Measurements from ENCODE around the gene SNU13. TPM values are rescaled to one million over a fixed set of nuclear protein-coding genes. Genes with fewer than 3 reads are reported as not detected.
"Not testable (repeated sequence)": the region's sequence is repeated elsewhere in the genome, so short reads cannot be mapped to it uniquely, and the experiment has no call there.

Gene SNU13
- total RNA-seq, 1 donor from 2014 or later = 157 TPM

DNA sequence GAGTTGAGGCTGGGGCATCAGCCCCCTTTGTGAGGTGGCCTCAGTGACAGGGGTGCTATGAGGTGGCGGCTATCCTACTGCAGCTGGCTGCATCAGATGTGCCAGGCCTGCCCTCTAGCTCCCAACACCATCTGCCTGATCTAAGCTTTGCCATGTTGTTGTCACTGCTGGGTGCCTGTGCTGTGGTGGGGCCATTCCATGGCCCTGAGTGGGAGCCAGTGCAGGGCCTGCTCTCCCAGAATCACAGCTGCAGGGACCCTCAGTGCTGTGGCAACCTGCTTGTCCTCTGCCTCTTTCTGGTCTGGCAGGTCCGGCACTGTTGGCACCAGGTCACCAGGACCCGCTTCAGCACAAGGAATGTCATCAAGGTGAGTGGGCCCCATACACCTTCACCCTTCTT lies 1.8 kb upstream of the SNU13 start:
- Mint-ChIP-seq H3K9me3 (no peaks in the 10 kb centered on the region), H3K36me3 (ENCODE audit: low read depth) (peaks cover 9% of the 10 kb centered on the region), H3K27me3 (no peaks in the 10 kb centered on the region), H3K27ac (peak overlapping the region; percentile 96), H3K4me3 (peak overlapping the region; percentile 52), H3K4me1 (peaks cover 25% of the 10 kb centered on the region)
- intact Hi-C loops (cut with micrococcal nuclease) = no loop called here
- POLR2A ChIA-PET = interaction anchor here (0.6 to 0.7 kb wide), 2 partner anchors 23 to 251 kb away, joined by 3 to 7 read pairs; no protein-coding TSS in a partner anchor
- ATAC-seq (ENCODE audit: low read depth) = no peak
- CTCF ChIA-PET = no interaction called here
- no peak for DNase-seq
- TF ChIP-seq, protein P1, sequence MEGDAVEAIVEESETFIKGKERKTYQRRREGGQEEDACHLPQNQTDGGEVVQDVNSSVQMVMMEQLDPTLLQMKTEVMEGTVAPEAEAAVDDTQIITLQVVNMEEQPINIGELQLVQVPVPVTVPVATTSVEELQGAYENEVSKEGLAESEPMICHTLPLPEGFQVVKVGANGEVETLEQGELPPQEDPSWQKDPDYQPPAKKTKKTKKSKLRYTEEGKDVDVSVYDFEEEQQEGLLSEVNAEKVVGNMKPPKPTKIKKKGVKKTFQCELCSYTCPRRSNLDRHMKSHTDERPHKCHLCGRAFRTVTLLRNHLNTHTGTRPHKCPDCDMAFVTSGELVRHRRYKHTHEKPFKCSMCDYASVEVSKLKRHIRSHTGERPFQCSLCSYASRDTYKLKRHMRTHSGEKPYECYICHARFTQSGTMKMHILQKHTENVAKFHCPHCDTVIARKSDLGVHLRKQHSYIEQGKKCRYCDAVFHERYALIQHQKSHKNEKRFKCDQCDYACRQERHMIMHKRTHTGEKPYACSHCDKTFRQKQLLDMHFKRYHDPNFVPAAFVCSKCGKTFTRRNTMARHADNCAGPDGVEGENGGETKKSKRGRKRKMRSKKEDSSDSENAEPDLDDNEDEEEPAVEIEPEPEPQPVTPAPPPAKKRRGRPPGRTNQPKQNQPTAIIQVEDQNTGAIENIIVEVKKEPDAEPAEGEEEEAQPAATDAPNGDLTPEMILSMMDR (IDR thresholded peaks at IDR 0.05) = no peak

DNA sequence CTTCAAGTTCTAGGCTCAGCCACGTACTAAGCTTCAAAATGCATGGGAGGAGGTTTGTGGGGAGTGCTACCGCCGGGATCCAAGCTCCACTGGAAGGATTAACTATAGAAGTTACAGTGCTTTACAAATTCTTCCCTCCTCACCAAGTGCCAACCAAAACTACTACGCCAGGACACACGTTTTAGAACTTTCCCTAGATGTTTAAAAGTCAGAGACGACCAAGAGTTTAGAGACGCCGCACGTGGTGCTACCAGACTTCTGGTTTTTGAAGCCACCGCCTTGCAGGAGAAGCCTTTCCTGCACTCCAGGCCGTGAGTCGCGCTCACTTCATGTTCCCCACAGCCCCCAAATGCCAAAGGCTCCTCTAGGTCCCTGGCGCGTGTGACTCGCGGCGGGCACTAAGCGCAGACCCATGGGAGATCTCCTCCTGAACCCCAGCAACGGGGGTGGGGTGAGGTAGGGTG lies 734 bp downstream of the SNU13 start:
- no peak for DNase-seq
- H3K36me3 Mint-ChIP-seq (ENCODE audit: low read depth) = peaks cover 11% of the 10 kb centered on the region
- H3K9me3 Mint-ChIP-seq = no peaks in the 10 kb centered on the region
- intact Hi-C loops (cut with micrococcal nuclease) = loop anchor here (1.0 to 5.0 kb wide), 3 partner anchors 22 to 384 kb away; partner anchors contain the start of genes DESI1, NAGA, PHETA2 and XRCC6
- no peaks in the 10 kb centered on the region for H3K27me3 Mint-ChIP-seq
- ATAC-seq (ENCODE audit: low read depth) = peak; percentile 9
- ChIA-PET CTCF (interaction anchor here (2.4 to 3.6 kb wide), 2 partner anchors 10 to 22 kb away, joined by 8 to 27 read pairs; partner anchors contain the start of gene MEI1), POLR2A (interaction anchor here (0.5 to 2.9 kb wide), 25 partner anchors 8 to 927 kb away, joined by 3 to 34 read pairs (median 7); partner anchors contain the start of genes CCDC134, DESI1, MEI1 and NDUFA6)
- TF ChIP-seq, protein P1 (IDR thresholded peaks at IDR 0.05) = no peak
- H3K27ac Mint-ChIP-seq = peak overlapping the region; percentile 96
- H3K4me3 Mint-ChIP-seq = peak overlapping the region; percentile 97
- peaks cover 28% of the 10 kb centered on the region for H3K4me1 Mint-ChIP-seq

DNA sequence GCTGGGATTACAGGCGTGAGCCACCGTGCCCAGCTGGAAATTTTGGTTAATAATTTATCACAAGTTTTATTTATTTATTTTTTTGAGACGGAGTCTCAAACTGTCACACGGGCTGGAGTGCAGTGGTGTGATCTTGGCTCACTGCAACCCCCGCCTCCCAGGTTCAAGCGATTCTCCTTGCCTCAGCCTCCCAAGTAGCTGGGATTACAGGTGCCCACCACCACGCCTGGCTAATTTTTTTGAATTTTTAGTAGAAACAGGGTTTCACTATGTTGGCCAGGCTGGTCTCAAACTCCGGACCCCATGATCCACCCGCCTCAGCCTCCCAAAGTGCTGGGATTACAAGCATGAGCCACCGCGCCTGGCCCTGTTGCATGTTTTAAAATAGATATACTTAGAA lies 1.8 kb downstream of the SNU13 start:
- not testable (repeated sequence) for ATAC-seq (ENCODE audit: low read depth); H3K27me3 Mint-ChIP-seq; DNase-seq; H3K9me3 Mint-ChIP-seq
- Mint-ChIP-seq H3K36me3 (ENCODE audit: low read depth) (peaks cover 19% of the 10 kb centered on the region), H3K4me3 (peak overlapping the region; percentile 97), H3K27ac (peak overlapping the region; percentile 96), H3K4me1 (peaks cover 36% of the 10 kb centered on the region)
- intact Hi-C loops (cut with micrococcal nuclease) = loop anchor here (5.0 kb wide), 1 partner anchor 385 kb away; the partner anchor contains the start of genes NAGA and PHETA2
- ChIA-PET POLR2A (interaction anchor here (0.6 to 2.9 kb wide), 3 partner anchors 16 to 1341 kb away, joined by 3 to 19 read pairs (median 3); no protein-coding TSS in a partner anchor), CTCF (interaction anchor here (2.4 to 3.6 kb wide), 2 partner anchors 11 to 21 kb away, joined by 8 to 27 read pairs; partner anchors contain the start of gene MEI1)

DNA sequence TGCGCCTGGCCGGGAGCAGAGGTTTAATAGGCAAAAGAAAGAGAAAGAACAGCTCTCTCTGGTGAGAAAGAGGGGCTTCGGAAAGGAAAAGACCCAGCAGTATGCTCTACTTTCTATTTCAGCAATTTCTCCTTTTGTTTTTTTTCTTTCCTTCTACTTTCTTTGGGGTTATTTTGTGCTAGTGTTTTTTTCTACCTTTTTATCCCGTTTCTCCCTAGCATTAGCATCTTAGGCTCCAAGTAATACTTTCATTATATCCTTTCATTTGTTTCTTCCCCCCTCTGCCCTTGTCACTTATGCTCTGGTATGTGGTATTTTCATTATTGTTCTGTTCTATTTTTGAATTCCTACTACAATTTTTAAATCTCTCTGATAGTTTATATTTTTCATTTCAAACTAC lies 4.5 kb downstream of the SNU13 start:
- no peaks in the 10 kb centered on the region for H3K9me3 Mint-ChIP-seq
- no peak overlapping the region for H3K4me3 Mint-ChIP-seq
- DNase-seq (no peak), ATAC-seq (ENCODE audit: low read depth) (no peak)
- H3K4me1 Mint-ChIP-seq = peaks cover 36% of the 10 kb centered on the region
- ChIA-PET CTCF (no interaction called here), POLR2A (no interaction called here)
- intact Hi-C loops (cut with micrococcal nuclease) = no loop called here
- H3K36me3 Mint-ChIP-seq (ENCODE audit: low read depth) = peaks cover 39% of the 10 kb centered on the region
- H3K27me3 Mint-ChIP-seq = no peaks in the 10 kb centered on the region
- peak overlapping the region; percentile 41 for H3K27ac Mint-ChIP-seq
- TF ChIP-seq, protein P1 (IDR thresholded peaks at IDR 0.05) = no peak

DNA sequence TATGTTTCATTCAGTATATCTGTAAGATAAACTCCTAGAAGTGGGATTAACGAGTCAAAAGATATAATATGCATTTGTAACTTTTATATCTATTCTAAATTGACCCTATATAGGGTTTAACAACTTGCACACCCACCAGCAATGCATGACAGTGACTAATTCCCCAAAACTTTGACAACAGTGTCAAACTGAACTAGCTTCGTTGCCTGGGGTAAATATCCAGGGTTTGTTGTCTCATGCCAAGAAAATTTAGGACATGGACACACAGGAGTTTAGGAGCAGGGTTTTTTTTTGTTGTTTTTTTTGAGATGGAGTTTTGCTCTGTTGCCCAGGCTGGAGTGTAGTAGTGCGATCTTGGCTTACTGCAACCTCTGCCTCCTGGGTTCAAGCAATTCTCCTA lies 5.1 kb downstream of the SNU13 start:
- POLR2A ChIA-PET = no interaction called here
- DNase-seq (no peak), ATAC-seq (ENCODE audit: low read depth) (no peak)
- intact Hi-C loops (cut with micrococcal nuclease) = no loop called here
- H3K4me1 Mint-ChIP-seq = peaks cover 31% of the 10 kb centered on the region
- no peaks in the 10 kb centered on the region for H3K9me3 Mint-ChIP-seq
- CTCF ChIA-PET = no interaction called here
- H3K36me3 Mint-ChIP-seq (ENCODE audit: low read depth) = peaks cover 40% of the 10 kb centered on the region
- peak overlapping the region; percentile 94 for H3K4me3 Mint-ChIP-seq
- peak overlapping the region; percentile 95 for H3K27ac Mint-ChIP-seq
- H3K27me3 Mint-ChIP-seq = no peaks in the 10 kb centered on the region
- TF ChIP-seq, protein P1 (IDR thresholded peaks at IDR 0.05) = no peak

Measured in activated B cell treated with CpG ODN at 0.5 μM for 24 hours (primary cell).